Measurements from ENCODE around the gene MAST4.

MAST4 gene

GRCh38 chr5:66993448-66993847 is 397.3 kb downstream of the MAST4 start:
- DNase-seq (ENCODE audit: low spot score) = no peak

- DNase-seq (ENCODE audit: low spot score) = no peak
These were observed 397.7 kb downstream of the MAST4 start for GRCh38 chr5:66993882-66994281.

GRCh38 chr5:66994790-66995189 is 398.6 kb downstream of the MAST4 start:
- no peak for DNase-seq (ENCODE audit: low spot score)

- no peak for DNase-seq (ENCODE audit: low spot score)
These were observed 404.7 kb downstream of the MAST4 start for GRCh38 chr5:67000794-67001475.

- DNase-seq (ENCODE audit: low spot score) = peak; percentile 12
These were observed 406.9 kb downstream of the MAST4 start for GRCh38 chr5:67002832-67003684.

GRCh38 chr5:67003685-67003934 is 407.4 kb downstream of the MAST4 start:
- DNase-seq (ENCODE audit: low spot score) = no peak

- peak; percentile 91 for DNase-seq (ENCODE audit: low spot score)
These were observed 407.9 kb downstream of the MAST4 start for GRCh38 chr5:67003935-67004729.

- no peak for DNase-seq (ENCODE audit: low spot score)
These were observed 408.6 kb downstream of the MAST4 start for GRCh38 chr5:67004730-67005350.

GRCh38 chr5:67005737-67006499 is 409.7 kb downstream of the MAST4 start:
- DNase-seq (ENCODE audit: low spot score) = peak; percentile 6

GRCh38 chr5:67006500-67006848 is 410.3 kb downstream of the MAST4 start:
- DNase-seq (ENCODE audit: low spot score) = no peak

GRCh38 chr5:67009028-67009427 is 412.8 kb downstream of the MAST4 start:
- DNase-seq (ENCODE audit: low spot score) = no peak

- no peak for DNase-seq (ENCODE audit: low spot score)
These were observed 414.7 kb downstream of the MAST4 start for GRCh38 chr5:67010684-67011409.

GRCh38 chr5:67011422-67011821 is 415.2 kb downstream of the MAST4 start:
- DNase-seq (ENCODE audit: low spot score) = no peak

- DNase-seq (ENCODE audit: low spot score) = peak; percentile 8
These were observed 416.0 kb downstream of the MAST4 start for GRCh38 chr5:67012171-67012570.

GRCh38 chr5:67013719-67014118 is 417.5 kb downstream of the MAST4 start:
- DNase-seq (ENCODE audit: low spot score) = no peak

GRCh38 chr5:67014191-67014590 is 418.0 kb downstream of the MAST4 start:
- DNase-seq (ENCODE audit: low spot score) = no peak

GRCh38 chr5:67014957-67015400 is 418.8 kb downstream of the MAST4 start:
- DNase-seq (ENCODE audit: low spot score) = no peak

- no peak for DNase-seq (ENCODE audit: low spot score)
These were observed 419.5 kb downstream of the MAST4 start for GRCh38 chr5:67015541-67016191.

- no peak for DNase-seq (ENCODE audit: low spot score)
These were observed 423.1 kb downstream of the MAST4 start for GRCh38 chr5:67019065-67019845.

All from hematopoietic multipotent progenitor cell treated with erythropoietin and hydrocortisone succinate and interleukin-3 and kit ligand, for 15 days (in vitro differentiated cells).